Adrenal gland (tissue), 5 donors: ENCODE data around the gene GRID1.

ENCODE experiments used
- POLR2A ChIP-seq, 2 donors: fragments of 450-650 bp; IDR thresholded peaks; one replicate each; pipeline ENCODE4 v1.6.1; 2017; ENCODE audit warnings: antibody characterized with exemption in 2 of 2, mild to moderate bottlenecking in 2 of 2, moderate library complexity in 1 of 2
- TF ChIP-seq, protein P1 (sequence below), 6 experiments: fragments of 450-650 bp in 4 of 6; fragments of 200-600 bp in 2 of 6; sonication (generic) in 1 of 6; IDR thresholded peaks; 1 replicate in 5 of 6; 2 replicates in 1 of 6; pipeline versions ENCODE4 v1.5.1 to v1.8.0; 2016 to 2021; ENCODE audit warnings: antibody characterized with exemption in 6 of 6, mild to moderate bottlenecking in 2 of 6, moderate library complexity in 1 of 6
- donor health status: DM: no; HTN: no; CAD: no.

DNA sequence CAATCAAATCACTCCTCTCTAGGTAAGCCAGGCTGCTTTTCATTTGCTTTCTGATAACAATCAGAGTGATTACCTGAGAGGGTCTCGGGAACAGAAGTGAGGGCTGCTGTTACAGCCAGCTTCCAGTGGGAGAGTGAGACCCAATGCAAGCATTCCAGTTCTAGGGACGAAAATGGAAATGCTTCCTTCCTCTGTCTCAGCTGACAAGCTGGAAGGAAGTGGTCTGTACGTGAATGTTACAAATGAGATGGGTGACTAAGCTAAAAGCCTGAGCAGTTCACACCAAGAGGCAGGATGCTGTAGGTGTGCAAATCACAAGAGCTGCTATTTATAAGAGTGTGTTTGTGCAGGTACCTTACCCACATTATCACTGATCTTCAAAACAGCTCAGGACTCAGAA, 772.4 kb downstream of the GRID1 start:
- TF ChIP-seq, protein P1, sequence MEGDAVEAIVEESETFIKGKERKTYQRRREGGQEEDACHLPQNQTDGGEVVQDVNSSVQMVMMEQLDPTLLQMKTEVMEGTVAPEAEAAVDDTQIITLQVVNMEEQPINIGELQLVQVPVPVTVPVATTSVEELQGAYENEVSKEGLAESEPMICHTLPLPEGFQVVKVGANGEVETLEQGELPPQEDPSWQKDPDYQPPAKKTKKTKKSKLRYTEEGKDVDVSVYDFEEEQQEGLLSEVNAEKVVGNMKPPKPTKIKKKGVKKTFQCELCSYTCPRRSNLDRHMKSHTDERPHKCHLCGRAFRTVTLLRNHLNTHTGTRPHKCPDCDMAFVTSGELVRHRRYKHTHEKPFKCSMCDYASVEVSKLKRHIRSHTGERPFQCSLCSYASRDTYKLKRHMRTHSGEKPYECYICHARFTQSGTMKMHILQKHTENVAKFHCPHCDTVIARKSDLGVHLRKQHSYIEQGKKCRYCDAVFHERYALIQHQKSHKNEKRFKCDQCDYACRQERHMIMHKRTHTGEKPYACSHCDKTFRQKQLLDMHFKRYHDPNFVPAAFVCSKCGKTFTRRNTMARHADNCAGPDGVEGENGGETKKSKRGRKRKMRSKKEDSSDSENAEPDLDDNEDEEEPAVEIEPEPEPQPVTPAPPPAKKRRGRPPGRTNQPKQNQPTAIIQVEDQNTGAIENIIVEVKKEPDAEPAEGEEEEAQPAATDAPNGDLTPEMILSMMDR (IDR thresholded peaks at IDR 0.05): no peak
- TF ChIP-seq POLR2A (IDR thresholded peaks at IDR 0.05): no peak
